ENCODE measurements around the gene THSD4.
"Not testable (repeated sequence)": the region's sequence is repeated elsewhere in the genome, so short reads cannot be mapped to it uniquely, and the experiment has no call there.

Gene THSD4

GRCh38 chr15:71148048-71148447 is 32.8 kb downstream of the THSD4 start:
- DNase-seq (ENCODE audit: low read depth in 4 of 4, low spot score in 1 of 4), result no peak

DNA sequence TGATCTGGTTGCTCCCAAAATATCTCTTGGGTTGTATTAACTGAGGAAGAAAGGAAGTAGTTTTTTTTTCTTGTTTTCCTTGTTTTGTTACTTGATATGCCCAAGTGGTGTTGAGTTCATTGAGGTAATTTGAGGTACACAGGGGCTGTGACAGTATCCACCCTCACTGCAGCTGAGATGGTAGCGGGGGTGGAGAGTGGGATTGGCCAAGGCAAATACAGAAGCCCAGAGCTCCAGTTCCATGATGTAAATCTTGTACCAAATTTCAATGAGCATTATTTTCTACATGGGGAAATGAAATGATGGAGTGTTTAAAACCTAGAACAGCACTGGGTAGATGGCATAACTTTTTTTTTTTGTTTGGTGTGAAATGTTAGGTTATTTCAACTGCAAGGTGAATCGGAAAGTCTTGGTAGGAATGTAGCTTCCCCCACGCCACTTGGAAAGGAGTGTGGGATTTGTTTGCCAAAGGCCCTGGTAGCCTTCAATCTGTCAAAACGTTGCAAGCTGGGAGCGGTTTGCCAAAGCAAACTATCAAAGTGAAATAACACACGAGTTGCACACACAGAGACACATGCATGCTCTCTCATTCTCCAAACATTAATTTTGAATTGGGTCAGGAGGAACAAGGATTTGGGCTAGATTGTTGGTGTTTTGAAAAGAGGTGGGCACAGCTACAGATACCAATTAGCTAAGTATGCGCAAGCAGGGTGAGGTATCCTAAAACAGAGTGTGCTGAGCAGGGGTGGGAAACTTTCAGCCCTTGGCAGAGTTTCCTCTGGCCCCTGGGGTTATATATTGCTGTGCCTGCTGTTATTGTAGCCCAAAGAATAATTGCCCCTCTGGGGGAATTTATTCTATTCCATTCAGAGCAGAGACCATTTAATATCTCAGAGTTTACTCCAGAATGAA is 34.6 kb downstream of the THSD4 start:
- no peak for DNase-seq (ENCODE audit: low read depth in 4 of 4, low spot score in 1 of 4)

DNA sequence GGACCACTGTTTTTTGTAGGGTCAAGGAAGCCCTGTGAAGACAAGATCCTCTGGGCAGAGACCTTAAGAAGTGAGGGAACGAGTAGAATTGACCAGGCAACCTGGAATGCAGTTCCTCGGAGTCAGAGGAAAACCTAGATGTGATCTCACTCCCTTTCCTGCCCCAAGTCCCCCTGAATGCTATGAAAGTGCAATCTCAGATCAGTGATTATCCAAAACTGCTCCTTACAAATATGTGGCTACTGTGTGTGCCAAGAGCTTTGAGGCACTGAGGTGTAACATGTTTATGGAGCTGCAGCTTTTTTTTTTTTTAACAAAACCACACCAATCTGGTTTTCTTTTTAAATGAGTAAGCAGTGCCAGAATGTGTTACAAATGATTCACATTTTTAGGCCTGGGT is 35.8 kb downstream of the THSD4 start:
- DNase-seq (ENCODE audit: low read depth in 4 of 4, low spot score in 1 of 4), result no peak

DNA sequence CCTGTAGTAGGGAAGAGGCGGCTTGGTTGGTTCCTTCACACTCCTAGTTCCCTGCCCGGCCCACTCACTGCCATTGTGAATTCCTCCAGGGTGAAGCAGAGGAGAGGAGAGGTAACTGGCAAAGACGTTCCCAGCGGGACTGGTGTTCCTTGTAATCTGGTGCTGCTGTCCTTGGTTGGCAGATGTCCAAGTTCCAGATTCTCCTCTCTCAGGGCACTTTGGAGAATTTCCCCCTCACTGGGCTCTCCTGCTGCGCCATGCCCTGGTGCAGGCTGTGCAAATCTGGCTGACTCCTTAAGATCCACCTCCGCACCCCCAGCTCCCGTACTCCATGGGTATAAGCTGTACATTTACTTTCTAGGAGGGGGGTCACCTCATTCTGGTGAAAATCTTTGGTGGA is 37.3 kb downstream of the THSD4 start:
- no peak for DNase-seq (ENCODE audit: low read depth in 4 of 4, low spot score in 1 of 4)

DNA sequence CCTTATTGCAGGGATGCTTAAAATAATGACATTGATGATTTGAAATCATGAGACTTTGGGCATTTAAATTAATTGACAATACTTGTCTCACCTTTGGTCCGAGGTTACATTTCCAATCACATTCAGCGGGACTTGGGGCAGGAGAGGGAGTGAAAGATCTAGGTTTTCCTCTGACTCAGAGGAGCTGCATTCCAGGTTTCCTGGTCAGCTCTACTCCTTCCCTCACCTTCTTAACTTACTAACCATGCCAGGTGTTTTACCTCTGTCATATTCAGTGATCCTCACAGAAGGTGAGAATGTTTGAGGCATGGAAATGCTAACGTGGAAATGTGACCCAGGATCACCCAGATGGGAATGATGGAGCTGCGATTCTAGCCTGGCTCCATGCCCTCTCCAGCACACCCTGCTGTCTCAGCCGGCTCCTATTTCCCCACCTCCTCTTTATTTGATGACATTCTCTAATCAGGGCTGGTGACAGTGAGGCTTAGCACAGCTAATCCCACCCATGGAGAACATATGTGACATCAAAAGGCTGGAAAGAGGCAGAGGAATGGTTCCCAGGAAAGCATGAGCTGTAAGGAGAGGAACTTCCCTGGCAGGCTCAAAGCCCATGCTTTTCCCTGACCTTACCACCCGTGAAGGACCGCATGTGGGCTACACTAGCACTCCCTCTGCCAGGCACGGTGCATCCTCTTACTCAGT is 38.7 kb downstream of the THSD4 start:
- DNase-seq (ENCODE audit: low read depth in 4 of 4, low spot score in 1 of 4), result no peak

DNA sequence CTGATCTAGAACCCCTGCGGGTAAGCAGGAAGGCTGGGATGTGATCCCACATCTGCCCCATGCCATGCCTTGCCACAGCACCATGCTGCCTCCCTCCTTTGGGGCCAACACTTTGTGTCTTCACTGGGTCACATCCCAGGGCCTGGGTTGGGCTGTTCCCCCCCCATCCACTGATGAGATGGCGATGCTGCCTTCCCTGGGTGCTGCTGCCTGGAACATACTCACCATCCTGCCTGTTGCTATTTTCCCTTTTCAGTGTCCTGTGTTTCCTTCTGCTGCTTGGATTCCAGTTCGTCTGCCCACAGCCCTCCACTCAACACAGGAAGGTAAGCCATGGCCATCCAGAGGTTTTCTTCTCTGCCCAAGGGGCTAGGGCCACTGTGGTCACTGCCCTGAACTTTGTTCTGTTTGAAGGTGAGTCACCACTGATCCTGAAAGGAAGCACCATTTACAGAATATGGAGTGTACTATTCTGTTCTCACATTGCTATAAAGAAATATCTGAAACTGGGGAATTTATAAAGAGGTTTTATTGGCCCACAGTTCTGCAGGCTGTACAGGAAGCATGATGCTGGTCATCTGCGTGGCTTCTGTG is 39.4 kb downstream of the THSD4 start:
- DNase-seq (ENCODE audit: low read depth in 4 of 4, low spot score in 1 of 4), result no peak

GRCh38 chr15:71155534-71155933 is 40.3 kb downstream of the THSD4 start:
- no peak for DNase-seq (ENCODE audit: low read depth in 4 of 4, low spot score in 1 of 4)

DNA sequence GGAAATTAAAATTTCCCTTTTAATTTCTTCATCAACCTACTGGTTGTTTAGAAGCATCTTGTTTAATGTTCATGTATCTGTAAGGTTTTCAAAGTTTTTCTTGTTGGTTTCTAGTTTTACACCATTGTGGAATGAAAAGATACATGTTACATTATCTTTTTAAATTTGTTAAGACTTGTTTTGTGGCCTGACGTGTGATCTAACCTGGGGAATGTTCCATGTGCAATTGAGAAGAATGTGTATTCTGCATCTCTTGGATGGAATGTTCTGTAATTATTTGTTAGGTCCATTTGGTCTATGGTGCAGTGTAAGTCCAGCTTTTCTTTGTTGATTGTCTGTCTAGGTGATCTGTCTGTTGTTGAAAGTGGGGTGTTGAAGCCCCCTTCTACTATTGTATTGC is 45.7 kb downstream of the THSD4 start:
- no peak for DNase-seq (ENCODE audit: low read depth in 4 of 4, low spot score in 1 of 4)

DNA sequence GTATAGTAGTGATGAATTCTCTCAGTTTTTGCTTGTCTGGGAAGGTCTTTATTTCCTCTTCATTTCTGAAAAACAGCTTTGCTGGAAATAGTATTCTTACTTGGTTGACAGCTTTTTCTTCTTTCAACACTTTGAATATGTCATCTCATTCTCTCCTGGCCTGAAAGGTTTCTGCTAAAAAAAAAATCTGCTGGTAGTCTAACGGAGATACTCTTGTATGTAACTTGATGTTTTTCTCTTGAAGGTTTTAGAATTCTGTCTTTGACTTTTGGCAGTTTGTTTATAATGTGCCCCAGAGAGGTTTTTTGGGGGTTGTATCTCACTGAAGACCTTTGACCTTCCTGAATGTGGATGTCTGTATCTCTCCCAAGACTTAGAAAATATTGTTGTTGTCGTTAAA is 47.0 kb downstream of the THSD4 start:
- DNase-seq (ENCODE audit: low read depth in 4 of 4, low spot score in 1 of 4), result no peak

- DNase-seq (ENCODE audit: low read depth in 4 of 4, low spot score in 1 of 4), result not testable (repeated sequence)
These were observed 49.3 kb downstream of the THSD4 start for GRCh38 chr15:71164606-71165005.

DNA sequence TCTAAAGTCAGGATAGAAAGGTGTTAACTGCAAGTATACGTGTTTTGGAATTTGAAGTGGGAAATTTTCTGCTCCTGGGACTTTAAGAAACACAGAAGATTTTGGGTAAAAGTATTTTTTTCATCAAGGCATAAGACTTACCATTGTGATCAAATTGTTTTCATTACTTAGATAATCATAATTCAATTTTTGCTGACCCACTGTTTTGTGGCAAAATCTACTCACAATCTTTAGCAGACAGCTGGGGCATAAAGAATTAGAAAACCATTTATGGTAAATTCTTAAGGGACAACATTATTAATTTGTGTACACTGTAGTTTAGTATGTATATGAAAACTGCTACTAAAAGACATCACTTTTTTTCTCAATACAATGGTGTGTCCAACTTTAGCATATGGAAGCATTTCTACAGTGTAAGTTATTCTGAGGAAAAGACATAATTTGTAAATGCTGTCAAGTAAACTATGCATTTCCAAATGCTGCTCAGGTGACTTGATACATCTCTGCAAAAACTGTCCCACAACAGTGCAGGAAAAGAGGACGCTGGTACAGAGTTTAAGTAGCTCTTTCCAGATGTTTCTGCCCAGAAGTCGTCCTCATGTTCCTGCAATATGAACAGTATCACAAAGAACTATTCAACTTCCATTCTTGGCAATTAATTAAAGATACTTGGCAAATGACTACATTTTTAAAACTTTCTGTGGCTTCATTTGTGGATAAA is 52.3 kb downstream of the THSD4 start:
- no peak for DNase-seq (ENCODE audit: low read depth in 4 of 4, low spot score in 1 of 4)

DNA sequence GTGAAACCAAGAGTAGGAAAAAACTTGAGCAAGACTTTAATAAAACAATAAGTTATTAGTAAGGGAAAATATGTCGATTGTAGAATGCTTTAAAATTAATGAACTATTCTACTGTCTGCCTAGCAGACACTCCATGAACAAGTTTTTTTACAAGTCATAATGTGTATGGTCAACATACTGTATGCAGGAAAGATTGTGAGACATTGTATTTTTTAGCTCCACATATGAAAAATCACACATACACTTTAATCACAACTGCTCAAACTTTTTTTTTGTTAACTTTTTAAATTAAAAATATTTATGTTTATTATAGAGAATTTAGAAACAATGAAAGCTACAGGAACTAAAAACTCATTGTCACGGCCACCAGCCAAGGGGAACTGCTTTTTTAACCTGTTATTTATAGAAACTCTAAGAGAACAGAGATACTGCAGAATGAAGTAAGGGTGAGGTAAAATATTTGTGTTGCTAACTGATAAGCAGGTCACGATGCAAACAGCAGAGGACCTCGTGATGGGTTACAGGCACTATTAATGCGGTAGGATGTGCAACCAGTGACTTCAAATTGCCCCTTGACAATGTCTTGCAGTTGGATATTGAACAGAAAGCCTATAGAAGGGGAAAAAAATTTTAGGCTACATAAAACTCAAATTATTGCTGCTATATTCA is 53.0 kb downstream of the THSD4 start:
- no peak for DNase-seq (ENCODE audit: low read depth in 4 of 4, low spot score in 1 of 4)

- no peak for DNase-seq (ENCODE audit: low read depth in 4 of 4, low spot score in 1 of 4)
These were observed 54.9 kb downstream of the THSD4 start for GRCh38 chr15:71170163-71170562.

- DNase-seq (ENCODE audit: low read depth in 4 of 4, low spot score in 1 of 4), result no peak
These were observed 55.9 kb downstream of the THSD4 start for GRCh38 chr15:71171195-71171594.

DNA sequence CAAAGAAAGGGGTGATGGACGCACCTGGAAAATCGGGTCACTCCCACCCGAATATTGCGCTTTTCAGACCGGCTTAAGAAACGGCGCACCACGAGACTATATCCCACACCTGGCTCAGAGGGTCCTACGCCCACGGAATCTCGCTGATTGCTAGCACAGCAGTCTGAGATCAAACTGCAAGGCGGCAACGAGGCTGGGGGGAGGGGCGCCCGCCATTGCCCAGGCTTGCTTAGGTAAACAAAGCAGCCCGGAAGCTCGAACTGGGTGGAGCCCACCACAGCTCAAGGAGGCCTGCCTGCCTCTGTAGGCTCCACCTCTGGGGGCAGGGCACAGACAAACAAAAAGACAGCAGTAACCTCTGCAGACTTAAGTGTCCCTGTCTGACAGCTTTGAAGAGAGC is 59.1 kb downstream of the THSD4 start:
- not testable (repeated sequence) for DNase-seq (ENCODE audit: low read depth in 4 of 4, low spot score in 1 of 4)

DNA sequence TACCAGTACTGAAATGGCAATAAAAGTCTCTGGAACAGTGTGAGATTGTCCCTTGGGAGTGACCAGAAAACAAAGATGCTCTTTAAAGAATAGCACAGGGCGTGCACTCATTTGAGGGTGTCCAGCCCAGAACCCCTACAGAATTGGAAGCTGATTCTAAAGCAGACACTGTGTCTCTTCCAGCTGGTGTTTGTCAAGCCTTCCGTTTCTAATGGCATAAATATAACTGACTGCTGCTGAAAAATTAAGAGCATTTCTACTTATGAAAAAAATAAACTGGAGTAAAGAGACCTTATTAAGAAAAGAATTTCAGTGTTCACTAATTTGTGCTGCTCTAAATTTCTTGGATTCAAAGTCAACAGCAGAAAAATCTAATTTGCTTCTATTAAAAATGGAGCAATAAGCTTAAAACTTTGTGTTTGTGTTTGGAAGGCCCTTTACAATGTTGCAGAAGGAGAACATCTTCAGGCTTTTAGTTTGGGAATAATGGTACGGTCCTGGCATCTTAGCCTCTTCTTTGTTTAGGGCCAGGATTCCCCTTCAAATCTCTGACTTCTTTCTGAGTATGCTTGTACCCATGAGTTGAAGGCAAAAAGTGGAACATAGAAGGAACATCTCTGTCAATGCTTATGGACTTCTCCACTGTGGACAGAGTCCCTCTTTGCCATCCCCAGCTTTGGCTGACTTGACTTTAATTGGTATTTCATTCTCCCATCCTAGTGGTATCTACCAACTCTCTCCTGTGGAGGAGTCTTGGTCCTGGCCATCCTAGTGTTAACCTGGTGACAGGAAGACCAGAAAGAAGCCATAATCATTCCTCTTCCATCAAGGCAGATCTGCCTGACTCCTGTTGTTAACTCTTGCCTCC is 65.9 kb downstream of the THSD4 start:
- no peak for DNase-seq (ENCODE audit: low read depth in 4 of 4, low spot score in 1 of 4)

GRCh38 chr15:71182522-71182921 is 67.3 kb downstream of the THSD4 start:
- DNase-seq (ENCODE audit: low read depth in 4 of 4, low spot score in 1 of 4), result no peak

DNA sequence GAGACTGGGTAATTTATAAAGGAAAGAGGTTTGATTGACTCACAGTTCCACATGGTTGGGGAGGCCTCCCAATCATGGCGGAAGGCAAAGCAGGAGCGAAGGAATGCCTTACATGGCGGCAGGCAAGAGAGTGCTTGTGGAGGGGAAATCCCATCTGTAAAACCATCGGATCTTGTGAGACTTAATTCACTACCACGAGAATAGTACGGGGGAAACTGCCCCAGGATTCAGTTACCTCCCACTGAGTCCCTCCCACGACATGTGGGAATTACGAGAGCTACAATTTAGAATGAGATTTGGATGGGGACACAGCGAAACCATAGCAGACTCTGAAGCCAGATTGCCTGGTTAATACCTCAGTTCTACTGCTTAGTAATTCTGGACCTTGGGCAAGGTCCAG is 67.8 kb downstream of the THSD4 start:
- DNase-seq (ENCODE audit: low read depth in 4 of 4, low spot score in 1 of 4), result no peak

DNA sequence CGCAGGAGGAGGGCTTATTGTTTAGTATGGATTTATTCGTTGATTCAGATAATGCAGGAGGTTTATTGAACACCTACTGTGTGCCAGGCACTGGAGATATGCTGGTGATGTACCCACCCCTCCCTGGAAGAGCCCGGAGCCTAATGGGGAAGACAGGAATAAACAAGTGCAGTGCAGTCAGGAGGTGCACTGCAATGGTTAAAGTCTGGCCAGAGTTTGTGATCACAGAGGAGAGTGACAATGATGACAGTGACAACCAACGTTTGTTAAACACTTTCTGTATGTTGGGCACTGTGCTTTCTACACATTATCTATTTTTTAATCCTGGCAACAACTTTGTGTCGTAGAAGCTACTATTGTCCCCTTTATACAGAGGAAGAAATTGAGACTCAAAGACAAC is 70.4 kb downstream of the THSD4 start:
- no peak for DNase-seq (ENCODE audit: low read depth in 4 of 4, low spot score in 1 of 4)

GRCh38 chr15:71186267-71186666 is 71.0 kb downstream of the THSD4 start:
- DNase-seq (ENCODE audit: low read depth in 4 of 4, low spot score in 1 of 4), result no peak
